ENCODE data around the gene SETD2. TPM values are rescaled to one million over a fixed set of nuclear protein-coding genes. Genes with fewer than 3 reads are reported as not detected.

SETD2 gene
- total and polyA plus RNA-seq, 9 of the 15 experiments (the other 6 are each of a cell fraction or from before 2014, with no cell fraction given), result 8.2 to 44.0 (median 33.6) TPM

DNA sequence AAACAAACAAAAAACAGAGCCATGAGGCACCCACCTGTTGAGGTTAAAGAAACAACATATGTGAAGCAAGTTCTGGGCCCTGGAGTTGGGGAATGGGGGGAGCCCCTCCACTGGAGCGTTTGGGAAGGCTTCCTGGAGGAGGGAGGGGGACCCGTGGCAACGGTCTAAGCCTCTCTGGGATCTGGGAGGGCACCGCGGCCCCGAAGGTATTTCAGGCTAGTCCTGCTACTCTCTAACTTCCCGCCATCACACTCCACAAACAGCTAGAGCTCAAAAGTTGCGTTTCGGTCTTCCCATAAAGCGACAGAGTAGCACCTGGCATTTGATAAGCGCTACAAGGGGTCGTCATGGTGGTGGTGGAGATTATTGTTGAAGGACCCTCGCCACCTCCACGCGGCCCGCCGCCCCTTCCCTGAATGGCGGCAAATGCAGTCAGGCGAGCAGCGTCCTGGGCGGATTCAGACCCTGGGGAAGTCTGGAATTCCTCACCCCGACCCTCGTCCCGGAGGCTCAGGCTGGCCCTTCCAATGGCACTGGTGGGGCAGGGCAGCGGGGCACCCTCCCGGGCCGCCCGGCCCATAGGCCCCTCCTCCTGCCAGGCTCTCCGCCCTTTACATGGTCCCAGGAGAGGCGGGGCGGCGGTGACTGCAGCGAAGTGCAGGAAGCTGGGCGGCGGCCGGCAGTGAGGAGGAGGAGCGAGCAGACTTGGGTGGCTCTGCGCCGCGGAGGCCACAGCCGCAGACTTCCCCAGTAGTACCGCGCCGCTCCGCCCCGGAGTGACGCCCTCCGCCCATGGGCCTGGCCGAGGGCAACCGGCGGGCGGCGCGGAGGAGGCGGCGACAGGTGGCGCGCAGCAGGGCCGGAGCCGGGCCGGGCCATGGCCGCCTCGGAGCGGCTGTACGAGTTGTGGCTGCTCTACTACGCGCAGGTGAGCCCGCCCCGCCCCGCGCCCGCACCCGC is 184.6 kb downstream of the SETD2 start, which contains the start of gene NBEAL2 (continued):
- TF ChIP-seq, protein P1, sequence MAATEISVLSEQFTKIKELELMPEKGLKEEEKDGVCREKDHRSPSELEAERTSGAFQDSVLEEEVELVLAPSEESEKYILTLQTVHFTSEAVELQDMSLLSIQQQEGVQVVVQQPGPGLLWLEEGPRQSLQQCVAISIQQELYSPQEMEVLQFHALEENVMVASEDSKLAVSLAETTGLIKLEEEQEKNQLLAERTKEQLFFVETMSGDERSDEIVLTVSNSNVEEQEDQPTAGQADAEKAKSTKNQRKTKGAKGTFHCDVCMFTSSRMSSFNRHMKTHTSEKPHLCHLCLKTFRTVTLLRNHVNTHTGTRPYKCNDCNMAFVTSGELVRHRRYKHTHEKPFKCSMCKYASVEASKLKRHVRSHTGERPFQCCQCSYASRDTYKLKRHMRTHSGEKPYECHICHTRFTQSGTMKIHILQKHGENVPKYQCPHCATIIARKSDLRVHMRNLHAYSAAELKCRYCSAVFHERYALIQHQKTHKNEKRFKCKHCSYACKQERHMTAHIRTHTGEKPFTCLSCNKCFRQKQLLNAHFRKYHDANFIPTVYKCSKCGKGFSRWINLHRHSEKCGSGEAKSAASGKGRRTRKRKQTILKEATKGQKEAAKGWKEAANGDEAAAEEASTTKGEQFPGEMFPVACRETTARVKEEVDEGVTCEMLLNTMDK (IDR thresholded peaks at IDR 0.05; ENCODE audit: borderline replicate concordance, insufficient read depth, low read depth, low read length, poor library complexity, severe bottlenecking), result peak; percentile 21
- peak; percentile 39 for TF ChIP-seq CHD1 (IDR thresholded peaks at IDR 0.05; ENCODE audit: low read length)
- no peak for TF ChIP-seq IRF2 (CRISPR knock-in tag; IDR thresholded peaks at IDR 0.05)
- TF ChIP-seq ZBTB7A (IDR thresholded peaks at IDR 0.05; ENCODE audit: borderline replicate concordance, control insufficient read depth, low read depth, low read length), result peak; percentile 64; the same call in 1 of the 2 replicates
- TF ChIP-seq, protein P2, sequence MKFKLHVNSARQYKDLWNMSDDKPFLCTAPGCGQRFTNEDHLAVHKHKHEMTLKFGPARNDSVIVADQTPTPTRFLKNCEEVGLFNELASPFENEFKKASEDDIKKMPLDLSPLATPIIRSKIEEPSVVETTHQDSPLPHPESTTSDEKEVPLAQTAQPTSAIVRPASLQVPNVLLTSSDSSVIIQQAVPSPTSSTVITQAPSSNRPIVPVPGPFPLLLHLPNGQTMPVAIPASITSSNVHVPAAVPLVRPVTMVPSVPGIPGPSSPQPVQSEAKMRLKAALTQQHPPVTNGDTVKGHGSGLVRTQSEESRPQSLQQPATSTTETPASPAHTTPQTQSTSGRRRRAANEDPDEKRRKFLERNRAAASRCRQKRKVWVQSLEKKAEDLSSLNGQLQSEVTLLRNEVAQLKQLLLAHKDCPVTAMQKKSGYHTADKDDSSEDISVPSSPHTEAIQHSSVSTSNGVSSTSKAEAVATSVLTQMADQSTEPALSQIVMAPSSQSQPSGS (CRISPR knock-in tag; IDR thresholded peaks at IDR 0.05), result no peak
- TF ChIP-seq ZNF274 (IDR thresholded peaks at IDR 0.05; ENCODE audit: borderline replicate concordance, low read depth, low read length), result no peak
- no peak for TF ChIP-seq NONO (IDR thresholded peaks at IDR 0.05; ENCODE audit: low read depth in 2 of 2, low read length in 1 of 2)
- no peak for TF ChIP-seq STAT5A (IDR thresholded peaks at IDR 0.05; ENCODE audit: borderline replicate concordance, low read length)
- TF ChIP-seq, protein P3, sequence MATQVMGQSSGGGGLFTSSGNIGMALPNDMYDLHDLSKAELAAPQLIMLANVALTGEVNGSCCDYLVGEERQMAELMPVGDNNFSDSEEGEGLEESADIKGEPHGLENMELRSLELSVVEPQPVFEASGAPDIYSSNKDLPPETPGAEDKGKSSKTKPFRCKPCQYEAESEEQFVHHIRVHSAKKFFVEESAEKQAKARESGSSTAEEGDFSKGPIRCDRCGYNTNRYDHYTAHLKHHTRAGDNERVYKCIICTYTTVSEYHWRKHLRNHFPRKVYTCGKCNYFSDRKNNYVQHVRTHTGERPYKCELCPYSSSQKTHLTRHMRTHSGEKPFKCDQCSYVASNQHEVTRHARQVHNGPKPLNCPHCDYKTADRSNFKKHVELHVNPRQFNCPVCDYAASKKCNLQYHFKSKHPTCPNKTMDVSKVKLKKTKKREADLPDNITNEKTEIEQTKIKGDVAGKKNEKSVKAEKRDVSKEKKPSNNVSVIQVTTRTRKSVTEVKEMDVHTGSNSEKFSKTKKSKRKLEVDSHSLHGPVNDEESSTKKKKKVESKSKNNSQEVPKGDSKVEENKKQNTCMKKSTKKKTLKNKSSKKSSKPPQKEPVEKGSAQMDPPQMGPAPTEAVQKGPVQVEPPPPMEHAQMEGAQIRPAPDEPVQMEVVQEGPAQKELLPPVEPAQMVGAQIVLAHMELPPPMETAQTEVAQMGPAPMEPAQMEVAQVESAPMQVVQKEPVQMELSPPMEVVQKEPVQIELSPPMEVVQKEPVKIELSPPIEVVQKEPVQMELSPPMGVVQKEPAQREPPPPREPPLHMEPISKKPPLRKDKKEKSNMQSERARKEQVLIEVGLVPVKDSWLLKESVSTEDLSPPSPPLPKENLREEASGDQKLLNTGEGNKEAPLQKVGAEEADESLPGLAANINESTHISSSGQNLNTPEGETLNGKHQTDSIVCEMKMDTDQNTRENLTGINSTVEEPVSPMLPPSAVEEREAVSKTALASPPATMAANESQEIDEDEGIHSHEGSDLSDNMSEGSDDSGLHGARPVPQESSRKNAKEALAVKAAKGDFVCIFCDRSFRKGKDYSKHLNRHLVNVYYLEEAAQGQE (IDR thresholded peaks at IDR 0.05; ENCODE audit: borderline replicate concordance), result no peak; the same call in 1 of the 2 replicates
- TF ChIP-seq, protein P3 (CRISPR knock-in tag; IDR thresholded peaks at IDR 0.05; ENCODE audit: low read depth), result peak; percentile 40
- TF ChIP-seq TAF7 (tag; IDR thresholded peaks at IDR 0.05), result peak; percentile 75; the same call in 1 of the 2 replicates
- no peak for TF ChIP-seq FOS (IDR thresholded peaks at IDR 0.05; ENCODE audit: extremely low read depth, insufficient read length)
